Stimulated activated naive CD8-positive, alpha-beta T cell treated with anti-CD3 and anti-CD28 coated beads, Interleukin-15, amount 100 ng/mL, for 72 hours (primary cell): ENCODE data around the gene ARID1B.

ENCODE experiments used
- ATAC-seq: fragments of 150-1000 bp; cut with Tn5 transposase; 2 replicates; pipeline ENCODE4 v1.10.0; 2021; ENCODE audit warnings: mild to moderate bottlenecking, moderate library complexity
- DNase-seq, 2 donors: peaks; one replicate each; pipeline ENCODE4 v3.0.0; 2021 to 2022
- H3K27ac Mint-ChIP-seq, 2 donors: one replicate each; pipeline ENCODE4 v1.8.0; 2022; ENCODE audit warnings: mild to moderate bottlenecking in 2 of 2, mixed read lengths in 2 of 2, moderate library complexity in 2 of 2
- H3K27me3 Mint-ChIP-seq: one replicate; pipeline ENCODE4 v1.8.0; 2022; ENCODE audit warnings: mixed read lengths
- H3K4me1 Mint-ChIP-seq: one replicate; pipeline ENCODE4 v1.8.0; 2022; ENCODE audit warnings: mild to moderate bottlenecking, mixed read lengths
- H3K4me3 Mint-ChIP-seq, 2 donors: one replicate each; pipeline ENCODE4 v1.8.0; 2022; ENCODE audit warnings: mild to moderate bottlenecking in 2 of 2, mixed read lengths in 2 of 2, moderate library complexity in 1 of 2
- H3K9me3 Mint-ChIP-seq, 2 donors: one replicate each; pipeline ENCODE4 v1.8.0; 2022; ENCODE audit warnings: mixed read lengths in 2 of 2

Gene ARID1B

DNA sequence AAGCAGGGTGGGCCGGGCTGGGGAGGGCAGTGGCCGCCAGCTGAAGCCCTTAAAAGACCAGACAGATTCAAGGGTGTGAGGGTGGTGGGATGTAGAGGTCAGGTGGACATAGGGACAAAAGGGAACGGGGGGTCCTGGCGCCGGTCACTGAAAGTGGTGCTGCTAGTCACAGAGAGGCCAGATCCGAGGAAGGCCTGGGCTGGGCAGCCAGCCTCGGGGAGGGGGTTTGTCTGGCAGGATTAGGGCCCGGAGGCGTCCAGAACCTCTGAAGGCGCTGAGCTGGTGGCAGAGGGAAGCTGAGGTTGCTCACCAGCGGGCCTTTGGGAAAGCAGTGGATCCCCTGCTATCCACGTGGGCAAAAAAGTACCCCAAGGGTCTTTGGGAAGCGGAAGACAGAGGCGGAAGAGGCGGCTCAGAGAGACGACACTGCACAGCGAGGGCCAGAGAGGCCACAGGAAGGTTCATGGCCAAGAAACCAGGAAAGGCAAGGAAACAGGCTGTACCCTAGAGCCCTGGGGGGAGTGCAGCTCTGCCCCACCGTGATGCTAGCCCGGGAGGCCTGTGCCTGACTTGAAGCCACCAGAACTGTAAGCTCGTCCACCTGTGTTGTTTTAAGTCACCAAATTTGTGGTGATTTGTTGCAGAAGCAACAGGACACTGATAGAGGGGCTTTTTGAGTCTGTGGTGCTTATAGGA is 440.2 kb downstream of the ARID1B start:
- ATAC-seq: no peak
- Mint-ChIP-seq H3K27me3 (peaks cover under 1% of the 10 kb centered on the region), H3K9me3 (no peaks in the 10 kb centered on the region), H3K4me3 (no peak overlapping the region), H3K4me1 (peaks cover 18% of the 10 kb centered on the region), H3K27ac (peak overlapping the region in 1 of 2 donors; percentile 2)
- DNase-seq: no peak

GRCh38 chr6:157217894-157218370 is 440.8 kb downstream of the ARID1B start:
- Mint-ChIP-seq H3K4me1 (peaks cover 24% of the 10 kb centered on the region), H3K27me3 (peaks cover 6% of the 10 kb centered on the region), H3K9me3 (no peaks in the 10 kb centered on the region), H3K4me3 (no peak overlapping the region), H3K27ac (no peak overlapping the region)
- ATAC-seq (no peak), DNase-seq (no peak)

DNA sequence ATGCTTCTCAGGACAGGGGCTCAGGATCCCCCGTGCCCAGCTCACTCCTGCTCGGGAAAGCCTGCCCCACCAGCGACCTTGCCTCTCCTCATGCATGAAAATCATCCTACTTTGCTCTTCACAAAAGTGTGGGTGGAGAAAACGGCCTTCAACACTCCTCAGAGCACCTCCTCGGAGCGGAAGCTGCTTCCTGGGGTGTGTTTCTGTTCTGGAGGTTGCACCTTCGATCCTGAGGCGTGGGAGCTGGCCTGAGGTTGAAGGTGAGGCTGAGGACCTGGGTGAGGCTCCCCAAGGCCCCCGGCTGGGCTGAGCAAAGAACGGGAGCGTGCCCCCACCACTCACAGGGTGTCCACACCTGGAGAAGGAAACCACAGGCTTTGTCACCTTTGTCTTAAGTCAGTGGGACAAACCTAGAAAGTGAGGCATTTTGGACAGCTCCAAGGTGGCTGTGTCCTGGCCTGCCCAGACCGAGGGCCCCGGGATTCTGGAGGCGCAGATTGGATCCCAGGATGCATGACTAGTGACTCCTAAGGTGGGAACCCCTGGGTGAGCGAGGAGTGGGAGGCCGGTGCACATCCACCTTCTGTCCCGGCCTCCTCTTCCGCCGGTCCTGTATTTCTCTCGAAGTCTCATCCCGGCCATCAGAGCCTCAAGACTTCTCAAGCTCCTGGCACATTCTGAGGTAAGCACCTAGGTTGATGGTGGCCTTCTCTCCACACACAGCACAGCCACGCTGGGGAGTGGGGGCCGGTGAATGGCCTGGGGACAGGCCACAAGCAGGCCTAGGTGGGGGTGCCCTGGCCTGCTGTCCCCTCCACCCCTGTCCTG is 441.4 kb downstream of the ARID1B start:
- Mint-ChIP-seq H3K27ac (peak overlapping the region in 1 of 2 donors; percentile 5), H3K4me1 (peaks cover 29% of the 10 kb centered on the region), H3K9me3 (no peaks in the 10 kb centered on the region), H3K27me3 (peaks cover 8% of the 10 kb centered on the region), H3K4me3 (no peak overlapping the region)
- ATAC-seq: no peak
- no peak for DNase-seq

GRCh38 chr6:157219201-157220200 is 442.3 kb downstream of the ARID1B start:
- no peak for ATAC-seq
- Mint-ChIP-seq H3K4me1 (peaks cover 29% of the 10 kb centered on the region), H3K9me3 (no peaks in the 10 kb centered on the region), H3K4me3 (no peak overlapping the region), H3K27me3 (peaks cover 8% of the 10 kb centered on the region), H3K27ac (peak overlapping the region in 1 of 2 donors; percentile 5)
- DNase-seq: no peak

DNA sequence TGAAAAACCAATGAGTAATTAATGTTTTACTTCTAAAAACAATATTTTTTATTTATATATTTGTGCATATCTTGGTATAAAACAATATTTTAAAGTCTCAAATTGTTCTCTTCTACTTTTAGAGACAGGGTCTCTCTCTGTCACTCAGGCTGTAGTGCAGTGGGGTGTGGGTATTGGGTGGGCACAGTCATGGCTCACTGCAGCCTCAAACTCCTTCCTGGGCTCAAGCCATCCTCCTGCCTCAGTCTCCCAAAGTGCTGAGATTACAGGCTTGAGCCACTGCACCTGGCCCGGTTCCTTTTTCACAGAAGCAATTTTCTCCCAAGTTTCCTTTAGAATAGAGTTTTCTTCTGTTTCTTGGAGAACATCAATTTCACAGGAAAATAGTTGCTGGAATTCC is 443.3 kb downstream of the ARID1B start:
- Mint-ChIP-seq H3K27ac (peak overlapping the region; percentile 96), H3K4me3 (peak overlapping the region; percentile 82 to 85)

DNA sequence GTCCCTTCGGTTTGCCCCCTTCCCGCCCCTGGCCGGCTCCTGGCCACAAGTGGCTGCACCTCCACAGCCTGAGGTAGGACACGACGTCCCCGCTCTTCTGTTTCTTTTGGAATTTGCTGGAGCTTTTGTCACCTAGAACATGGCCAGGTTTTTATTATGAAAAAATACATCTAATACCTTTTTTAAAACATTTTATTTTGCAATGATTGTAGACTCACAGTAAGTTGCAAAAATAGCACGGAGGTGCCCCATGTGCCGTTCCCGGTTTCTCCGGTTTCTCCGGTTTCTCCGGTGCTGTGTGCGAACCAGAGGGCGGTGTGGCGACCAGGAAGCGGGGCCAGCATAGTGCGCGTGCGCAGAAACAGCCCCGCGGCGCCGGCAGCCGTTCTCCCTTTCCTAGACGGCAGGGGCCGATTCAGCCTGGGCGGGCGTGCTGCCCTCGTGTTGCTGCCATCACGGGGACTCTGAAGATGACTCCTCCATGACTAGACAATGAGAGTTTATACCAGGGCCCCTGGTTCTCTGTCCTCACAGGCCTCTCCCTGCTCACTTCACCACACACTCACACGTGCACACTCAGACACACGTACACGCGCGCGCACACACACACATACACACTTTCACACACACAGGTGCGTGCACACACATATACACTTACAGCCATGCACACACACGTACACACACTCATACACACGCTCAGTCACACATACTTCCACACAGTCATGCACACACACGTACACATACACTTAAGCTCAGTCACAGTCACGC is 444.1 kb downstream of the ARID1B start:
- H3K9me3 Mint-ChIP-seq: no peaks in the 10 kb centered on the region

More for the DNA sequence above, 443.3 kb downstream of the ARID1B start:
- H3K4me1 Mint-ChIP-seq: peaks cover 29% of the 10 kb centered on the region
- no peak for ATAC-seq
- H3K27me3 Mint-ChIP-seq: peaks cover 8% of the 10 kb centered on the region
- DNase-seq: no peak
- no peaks in the 10 kb centered on the region for H3K9me3 Mint-ChIP-seq

DNA sequence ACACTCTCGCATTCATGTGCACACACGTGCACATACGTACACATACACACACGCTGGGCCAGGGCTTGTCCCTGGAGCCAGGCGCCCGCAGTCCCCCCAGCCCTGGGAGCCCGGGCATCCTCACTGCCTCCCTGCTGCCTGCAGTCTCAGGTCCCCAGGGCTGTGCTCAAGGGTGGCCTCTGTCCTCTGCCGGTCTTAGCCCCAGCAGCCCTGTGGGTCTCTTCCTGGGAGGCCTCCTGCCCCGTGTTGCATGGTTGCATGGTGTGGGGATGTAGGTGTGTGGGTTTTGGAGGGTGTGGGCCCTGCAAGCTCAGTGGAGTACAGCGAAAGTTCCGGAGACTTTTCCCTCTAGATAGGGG is 444.6 kb downstream of the ARID1B start:
- DNase-seq: no peak
- Mint-ChIP-seq H3K4me1 (peaks cover 30% of the 10 kb centered on the region), H3K9me3 (no peaks in the 10 kb centered on the region), H3K27ac (peak overlapping the region in 1 of 2 donors; percentile 96), H3K4me3 (peak overlapping the region; percentile 82 to 85), H3K27me3 (peaks cover 8% of the 10 kb centered on the region)
- ATAC-seq: peak; percentile 6

More for the DNA sequence above, 444.1 kb downstream of the ARID1B start:
- H3K27ac Mint-ChIP-seq: peak overlapping the region; percentile 96
- DNase-seq (peak; percentile 86 to 88), ATAC-seq (peak; percentile 85)
- H3K27me3 Mint-ChIP-seq: peaks cover 8% of the 10 kb centered on the region
- H3K4me3 Mint-ChIP-seq: peak overlapping the region; percentile 82 to 85
- H3K4me1 Mint-ChIP-seq: peaks cover 29% of the 10 kb centered on the region

DNA sequence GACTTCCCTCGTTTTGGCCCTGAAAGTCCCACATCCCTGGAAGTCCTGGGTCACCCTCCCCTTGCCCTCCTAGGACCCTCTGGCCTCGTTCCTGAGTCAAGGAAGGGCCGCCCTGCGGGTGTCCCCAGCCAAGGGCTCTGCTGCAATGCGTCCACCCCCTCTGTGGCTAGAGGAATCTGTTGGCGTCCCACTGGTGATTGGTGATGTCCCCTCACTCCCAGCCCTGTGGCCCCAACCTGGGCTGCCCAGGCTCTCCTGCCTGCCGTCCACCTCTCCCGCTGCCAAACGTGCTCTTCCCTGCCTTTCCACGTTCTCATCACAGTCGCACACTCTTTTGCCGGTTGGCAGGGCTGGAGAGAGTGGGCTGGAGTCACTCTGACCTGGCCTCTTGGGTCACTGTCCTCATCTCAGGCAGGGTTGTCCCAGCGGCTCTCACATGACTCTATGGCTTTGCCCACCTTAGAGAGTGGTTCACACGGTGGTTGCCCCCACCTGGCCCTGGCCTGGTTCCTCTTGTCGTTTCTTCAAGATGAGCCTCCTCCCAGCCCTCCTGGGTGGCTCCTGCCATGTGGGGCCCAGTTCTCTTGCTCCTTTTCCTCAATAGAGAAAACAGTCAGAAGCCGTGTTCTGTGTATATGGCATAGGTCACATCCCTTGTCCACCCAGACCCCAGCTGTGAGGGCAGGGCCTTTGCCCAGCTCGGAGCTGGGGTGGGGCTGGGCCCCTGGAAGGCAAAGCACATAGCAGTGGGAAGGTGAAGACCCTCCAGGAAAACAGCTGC is 445.2 kb downstream of the ARID1B start:
- Mint-ChIP-seq H3K27me3 (peaks cover 8% of the 10 kb centered on the region), H3K4me3 (peak overlapping the region in 1 of 2 donors; percentile 60), H3K27ac (peak overlapping the region; percentile 1 to 92), H3K4me1 (peaks cover 36% of the 10 kb centered on the region), H3K9me3 (no peaks in the 10 kb centered on the region)
- ATAC-seq (peak; percentile 2), DNase-seq (no peak)

DNA sequence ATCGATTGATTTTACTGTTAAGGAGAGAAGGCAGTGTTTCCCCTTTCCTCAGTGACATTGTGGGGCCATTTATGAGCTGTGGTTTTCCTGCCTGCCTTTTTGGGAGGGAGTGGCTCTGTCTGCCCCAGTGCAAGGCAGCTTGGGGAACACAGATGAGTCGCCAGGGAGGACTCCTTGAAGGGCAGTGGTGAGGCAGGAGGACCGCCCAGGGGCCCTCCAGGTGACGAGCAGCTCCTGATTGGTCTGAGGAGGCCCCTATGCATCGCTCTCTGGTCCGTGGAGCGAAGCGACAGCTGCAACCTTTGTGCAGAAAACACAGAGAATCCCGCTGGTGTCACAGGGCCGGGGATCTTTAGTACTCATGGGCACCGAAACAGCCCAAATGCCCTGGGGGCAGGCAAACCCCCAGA is 445.8 kb downstream of the ARID1B start:
- ATAC-seq (peak; percentile 60), DNase-seq (peak in 1 of 2 donors; percentile 43)
- no peaks in the 10 kb centered on the region for H3K9me3 Mint-ChIP-seq
- H3K27ac Mint-ChIP-seq: no peak overlapping the region
- peaks cover 8% of the 10 kb centered on the region for H3K27me3 Mint-ChIP-seq
- peak overlapping the region in 1 of 2 donors; percentile 60 for H3K4me3 Mint-ChIP-seq
- peaks cover 42% of the 10 kb centered on the region for H3K4me1 Mint-ChIP-seq

GRCh38 chr6:157223511-157223910 is 446.3 kb downstream of the ARID1B start:
- peaks cover 8% of the 10 kb centered on the region for H3K27me3 Mint-ChIP-seq
- ATAC-seq (no peak), DNase-seq (no peak)
- no peak overlapping the region for H3K4me3 Mint-ChIP-seq
- H3K27ac Mint-ChIP-seq: no peak overlapping the region
- H3K4me1 Mint-ChIP-seq: peaks cover 43% of the 10 kb centered on the region
- H3K9me3 Mint-ChIP-seq: no peaks in the 10 kb centered on the region

- H3K27me3 Mint-ChIP-seq: peaks cover 15% of the 10 kb centered on the region
- H3K27ac Mint-ChIP-seq: no peak overlapping the region
- ATAC-seq: no peak
- H3K9me3 Mint-ChIP-seq: no peaks in the 10 kb centered on the region
- H3K4me3 Mint-ChIP-seq: no peak overlapping the region
- DNase-seq: no peak
- peaks cover 50% of the 10 kb centered on the region for H3K4me1 Mint-ChIP-seq
Measured at GRCh38 chr6:157224178-157224950, 447.2 kb downstream of the ARID1B start.

GRCh38 chr6:157224951-157225574 is 447.9 kb downstream of the ARID1B start:
- DNase-seq (no peak), ATAC-seq (no peak)
- Mint-ChIP-seq H3K4me3 (no peak overlapping the region), H3K4me1 (peaks cover 51% of the 10 kb centered on the region), H3K27me3 (peaks cover 19% of the 10 kb centered on the region), H3K9me3 (no peaks in the 10 kb centered on the region), H3K27ac (no peak overlapping the region)

GRCh38 chr6:157225575-157225995 is 448.4 kb downstream of the ARID1B start:
- peaks cover 49% of the 10 kb centered on the region for H3K4me1 Mint-ChIP-seq
- peaks cover 19% of the 10 kb centered on the region for H3K27me3 Mint-ChIP-seq
- ATAC-seq (no peak), DNase-seq (no peak)
- no peaks in the 10 kb centered on the region for H3K9me3 Mint-ChIP-seq
- peak overlapping the region in 1 of 2 donors; percentile 36 for H3K27ac Mint-ChIP-seq
- no peak overlapping the region for H3K4me3 Mint-ChIP-seq
